Dendritic cell treated with granulocyte-macrophage colony-stimulating factor and Interleukin-4, amounts not matched to agents 40 ng/mL and 50 ng/mL, for 4 days (primary cell): Measurements from ENCODE around the gene IRF4.

Experiments used
- H3K27ac Mint-ChIP-seq: one replicate; pipeline ENCODE4 v1.8.0; 2022; ENCODE audit warnings: mild to moderate bottlenecking, mixed read lengths
- H3K27me3 Mint-ChIP-seq: one replicate; pipeline ENCODE4 v1.8.0; 2022; ENCODE audit warnings: mild to moderate bottlenecking, mixed read lengths
- H3K36me3 Mint-ChIP-seq: one replicate; pipeline ENCODE4 v1.8.0; 2022; ENCODE audit warnings: low read depth, mixed read lengths
- H3K4me1 Mint-ChIP-seq: one replicate; pipeline ENCODE4 v1.8.0; 2022; ENCODE audit warnings: low read depth, mixed read lengths
- H3K4me3 Mint-ChIP-seq: one replicate; pipeline ENCODE4 v1.8.0; 2022; ENCODE audit warnings: mild to moderate bottlenecking, moderate library complexity, mixed read lengths
- H3K9me3 Mint-ChIP-seq: one replicate; pipeline ENCODE4 v1.8.0; 2022; ENCODE audit warnings: mixed read lengths
- intact Hi-C: fragments of 100-400 bp; cut with micrococcal nuclease; formaldehyde crosslinking; loops from one replicate; pipeline ENCODE4 v1.15.0; 2022

IRF4 gene

GRCh38 chr6:378090-378957 lies 13.2 kb upstream of the IRF4 start:
- intact Hi-C loops: no loop called here
- Mint-ChIP-seq H3K27ac (no peak overlapping the region), H3K4me3 (no peak overlapping the region)

GRCh38 chr6:378958-379409 lies 12.6 kb upstream of the IRF4 start:
- H3K4me1 Mint-ChIP-seq: peaks cover 26% of the 10 kb centered on the region
- intact Hi-C loops: no loop called here
- H3K36me3 Mint-ChIP-seq: no peaks in the 10 kb centered on the region
- H3K27me3 Mint-ChIP-seq: peaks cover 67% of the 10 kb centered on the region
- no peaks in the 10 kb centered on the region for H3K9me3 Mint-ChIP-seq
- no peak overlapping the region for H3K4me3 Mint-ChIP-seq
- H3K27ac Mint-ChIP-seq: no peak overlapping the region

More at GRCh38 chr6:378090-378957, 13.2 kb upstream of the IRF4 start:
- Mint-ChIP-seq H3K36me3 (no peaks in the 10 kb centered on the region), H3K9me3 (no peaks in the 10 kb centered on the region), H3K27me3 (peaks cover 67% of the 10 kb centered on the region), H3K4me1 (peaks cover 20% of the 10 kb centered on the region)

GRCh38 chr6:379410-380181 lies 12.0 kb upstream of the IRF4 start:
- H3K27me3 Mint-ChIP-seq: peaks cover 67% of the 10 kb centered on the region
- H3K36me3 Mint-ChIP-seq: no peaks in the 10 kb centered on the region
- no peaks in the 10 kb centered on the region for H3K9me3 Mint-ChIP-seq
- H3K4me3 Mint-ChIP-seq: no peak overlapping the region
- intact Hi-C loops: no loop called here
- H3K27ac Mint-ChIP-seq: no peak overlapping the region
- H3K4me1 Mint-ChIP-seq: peaks cover 32% of the 10 kb centered on the region

- H3K27ac Mint-ChIP-seq: no peak overlapping the region
- peaks cover 70% of the 10 kb centered on the region for H3K27me3 Mint-ChIP-seq
- H3K9me3 Mint-ChIP-seq: no peaks in the 10 kb centered on the region
- intact Hi-C loops: no loop called here
- no peak overlapping the region for H3K4me3 Mint-ChIP-seq
- no peaks in the 10 kb centered on the region for H3K36me3 Mint-ChIP-seq
- peaks cover 37% of the 10 kb centered on the region for H3K4me1 Mint-ChIP-seq
Observed at GRCh38 chr6:380234-381218, 11.0 kb upstream of the IRF4 start.

GRCh38 chr6:381742-382461 lies 9.7 kb upstream of the IRF4 start:
- Mint-ChIP-seq H3K27ac (no peak overlapping the region), H3K4me3 (no peak overlapping the region), H3K9me3 (no peaks in the 10 kb centered on the region), H3K27me3 (peaks cover 74% of the 10 kb centered on the region), H3K36me3 (no peaks in the 10 kb centered on the region), H3K4me1 (peaks cover 39% of the 10 kb centered on the region)
- intact Hi-C loops: no loop called here

GRCh38 chr6:382883-383810 lies 8.4 kb upstream of the IRF4 start:
- intact Hi-C loops: no loop called here
- no peaks in the 10 kb centered on the region for H3K36me3 Mint-ChIP-seq
- H3K27me3 Mint-ChIP-seq: peaks cover 73% of the 10 kb centered on the region
- H3K9me3 Mint-ChIP-seq: no peaks in the 10 kb centered on the region
- H3K4me3 Mint-ChIP-seq: no peak overlapping the region
- peak overlapping the region; percentile 25 for H3K27ac Mint-ChIP-seq
- H3K4me1 Mint-ChIP-seq: peaks cover 47% of the 10 kb centered on the region

- intact Hi-C loops: no loop called here
- no peaks in the 10 kb centered on the region for H3K36me3 Mint-ChIP-seq
- H3K27ac Mint-ChIP-seq: peak overlapping the region; percentile 25
- H3K4me3 Mint-ChIP-seq: no peak overlapping the region
- peaks cover 72% of the 10 kb centered on the region for H3K27me3 Mint-ChIP-seq
- H3K9me3 Mint-ChIP-seq: no peaks in the 10 kb centered on the region
- H3K4me1 Mint-ChIP-seq: peaks cover 52% of the 10 kb centered on the region
Observed at GRCh38 chr6:383856-384255, 7.7 kb upstream of the IRF4 start.

GRCh38 chr6:384898-385297 lies 6.7 kb upstream of the IRF4 start:
- intact Hi-C loops: no loop called here
- Mint-ChIP-seq H3K4me3 (no peak overlapping the region), H3K36me3 (no peaks in the 10 kb centered on the region), H3K27me3 (peaks cover 72% of the 10 kb centered on the region), H3K9me3 (no peaks in the 10 kb centered on the region), H3K4me1 (peaks cover 44% of the 10 kb centered on the region), H3K27ac (peak overlapping the region; percentile 26)

GRCh38 chr6:385614-386013 lies 5.9 kb upstream of the IRF4 start:
- Mint-ChIP-seq H3K36me3 (no peaks in the 10 kb centered on the region), H3K27ac (no peak overlapping the region), H3K9me3 (no peaks in the 10 kb centered on the region), H3K27me3 (peaks cover 72% of the 10 kb centered on the region), H3K4me1 (peaks cover 44% of the 10 kb centered on the region), H3K4me3 (no peak overlapping the region)
- intact Hi-C loops: no loop called here

- H3K4me1 Mint-ChIP-seq: peaks cover 51% of the 10 kb centered on the region
- intact Hi-C loops: no loop called here
- no peaks in the 10 kb centered on the region for H3K9me3 Mint-ChIP-seq
- H3K27ac Mint-ChIP-seq: no peak overlapping the region
- H3K27me3 Mint-ChIP-seq: peaks cover 70% of the 10 kb centered on the region
- peaks cover 5% of the 10 kb centered on the region for H3K36me3 Mint-ChIP-seq
- no peak overlapping the region for H3K4me3 Mint-ChIP-seq
Observed at GRCh38 chr6:386688-387266, 4.8 kb upstream of the IRF4 start.

- peaks cover 51% of the 10 kb centered on the region for H3K4me1 Mint-ChIP-seq
- intact Hi-C loops: no loop called here
- H3K36me3 Mint-ChIP-seq: peaks cover 10% of the 10 kb centered on the region
- no peaks in the 10 kb centered on the region for H3K9me3 Mint-ChIP-seq
- H3K27me3 Mint-ChIP-seq: peaks cover 64% of the 10 kb centered on the region
- no peak overlapping the region for H3K27ac Mint-ChIP-seq
- no peak overlapping the region for H3K4me3 Mint-ChIP-seq
Observed at GRCh38 chr6:387293-387741, 4.2 kb upstream of the IRF4 start.
